Ovary (tissue), 3 donors: ENCODE measurements around the gene MOV10.

Experiments
- POLR2A ChIP-seq: fragments of 450-650 bp; IDR thresholded peaks from one replicate; pipeline ENCODE4 v1.6.1; 2017; ENCODE audit warnings: antibody characterized with exemption, mild to moderate bottlenecking, moderate library complexity
- TF ChIP-seq, protein P1 (sequence below), 3 donors: fragments of 450-650 bp in 2 of 3; fragments of 200-600 bp in 1 of 3; IDR thresholded peaks; one replicate each; pipeline versions ENCODE4 v1.5.1 to v1.8.0; 2016 to 2022; ENCODE audit warnings: antibody characterized with exemption in 3 of 3, mild to moderate bottlenecking in 1 of 3
- donor health status: DM: no; HTN: no; CAD: no.

DNA sequence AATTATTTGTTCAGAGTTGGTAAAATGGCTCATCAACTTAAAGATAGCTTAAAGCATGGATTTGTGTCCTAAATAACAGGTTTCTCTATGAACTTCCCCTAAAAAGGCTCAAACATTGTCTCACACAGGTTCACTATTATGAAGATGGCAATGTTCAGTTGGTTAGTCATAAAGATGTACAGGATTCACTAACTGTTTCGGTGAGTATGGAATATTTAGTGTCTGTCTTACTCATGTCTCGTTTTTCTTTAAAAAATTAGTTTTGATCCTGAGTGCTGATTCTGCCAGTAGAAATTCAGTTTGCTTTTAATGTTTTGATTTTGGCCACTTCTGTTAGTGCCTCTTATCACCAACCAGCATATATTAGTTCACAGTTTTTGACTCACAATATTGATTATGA lies 7.5 kb upstream of the MOV10 start:
- TF ChIP-seq, protein P1, sequence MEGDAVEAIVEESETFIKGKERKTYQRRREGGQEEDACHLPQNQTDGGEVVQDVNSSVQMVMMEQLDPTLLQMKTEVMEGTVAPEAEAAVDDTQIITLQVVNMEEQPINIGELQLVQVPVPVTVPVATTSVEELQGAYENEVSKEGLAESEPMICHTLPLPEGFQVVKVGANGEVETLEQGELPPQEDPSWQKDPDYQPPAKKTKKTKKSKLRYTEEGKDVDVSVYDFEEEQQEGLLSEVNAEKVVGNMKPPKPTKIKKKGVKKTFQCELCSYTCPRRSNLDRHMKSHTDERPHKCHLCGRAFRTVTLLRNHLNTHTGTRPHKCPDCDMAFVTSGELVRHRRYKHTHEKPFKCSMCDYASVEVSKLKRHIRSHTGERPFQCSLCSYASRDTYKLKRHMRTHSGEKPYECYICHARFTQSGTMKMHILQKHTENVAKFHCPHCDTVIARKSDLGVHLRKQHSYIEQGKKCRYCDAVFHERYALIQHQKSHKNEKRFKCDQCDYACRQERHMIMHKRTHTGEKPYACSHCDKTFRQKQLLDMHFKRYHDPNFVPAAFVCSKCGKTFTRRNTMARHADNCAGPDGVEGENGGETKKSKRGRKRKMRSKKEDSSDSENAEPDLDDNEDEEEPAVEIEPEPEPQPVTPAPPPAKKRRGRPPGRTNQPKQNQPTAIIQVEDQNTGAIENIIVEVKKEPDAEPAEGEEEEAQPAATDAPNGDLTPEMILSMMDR (IDR thresholded peaks at IDR 0.05): no peak
- TF ChIP-seq POLR2A: no peak
